Panc1 (cell line): ENCODE measurements around the gene ZNF8. TPM values are rescaled to one million over a fixed set of nuclear protein-coding genes. Genes with fewer than 3 reads are reported as not detected.

Experiments
- ATAC-seq: fragments of 200-7000 bp; cut with Tn5 transposase; 2 replicates; pipeline ENCODE4 v1.9.1; 2020; ENCODE audit warnings: mild to moderate bottlenecking, moderate library complexity
- BruUV-seq: library from RNA; stranded (reverse); fragments of 400-500 nt; replicated peaks from 2 replicates; lab custom pipeline; 2021; lab: Mats Ljungman, UMichigan
- CTCF ChIA-PET: fragments of 300-600 bp; sonication (Branson Sonifier 250); formaldehyde crosslinking; loops from one replicate; lab custom pipeline; 2022; ENCODE audit warnings: antibody characterized with exemption; lab: Charles Lee
- POLR2A ChIA-PET: fragments of 300-600 bp; sonication (Branson Sonifier 250); formaldehyde crosslinking; loops from one replicate; lab custom pipeline; 2022; ENCODE audit warnings: antibody characterized with exemption; lab: Charles Lee
- DNase-seq: peaks from one replicate; pipeline ENCODE4 v3.0.0-alpha.2; 2010; ENCODE audit warnings: low read depth, low spot score
- H3K27ac ChIP-seq: 2 replicates; pipeline ENCODE4 v1.5.1; 2011; ENCODE audit warnings: mild to moderate bottlenecking, low read length, inconsistent platforms
- H3K27me3 ChIP-seq: fragments of 200-500 bp; sonication (Bioruptor generic); 2 replicates; pipeline ENCODE4 v1.6.0; 2014; ENCODE audit warnings: low read length, inconsistent platforms; ENCODE audit not compliant: control insufficient read depth, insufficient read depth
- H3K36me3 ChIP-seq: fragments of 200-500 bp; sonication (Bioruptor generic); 2 replicates; pipeline ENCODE4 v1.5.1; 2014; ENCODE audit warnings: inconsistent platforms, mild to moderate bottlenecking, low read length, moderate library complexity; ENCODE audit not compliant: control insufficient read depth, insufficient read depth
- H3K4me1 ChIP-seq: 2 replicates; pipeline ENCODE4 v1.5.1; 2011; ENCODE audit warnings: inconsistent platforms, mild to moderate bottlenecking, low read length, moderate library complexity; ENCODE audit not compliant: control insufficient read depth, insufficient read depth
- H3K4me3 ChIP-seq, 2 experiments: 2 replicates each; pipeline ENCODE4 v1.5.1; 2011 to 2012; ENCODE audit warnings: low read depth in 2 of 2, low read length in 2 of 2, mild to moderate bottlenecking in 2 of 2, inconsistent platforms in 1 of 2, moderate library complexity in 1 of 2
- H3K9me3 ChIP-seq: fragments of 200-500 bp; sonication (Bioruptor generic); 2 replicates; pipeline ENCODE4 v1.5.1; 2014; ENCODE audit warnings: low read depth, mild to moderate bottlenecking, inconsistent platforms, low read length, moderate library complexity; ENCODE audit not compliant: control insufficient read depth, insufficient read depth
- CTCF ChIP-seq: fragments of 450-650 bp; IDR thresholded peaks from 2 replicates; pipeline ENCODE4 v1.5.1; 2017; ENCODE audit warnings: mild to moderate bottlenecking
- POLR2AphosphoS5 ChIP-seq: IDR thresholded peaks from 2 replicates; pipeline ENCODE4 v1.6.1; 2012; ENCODE audit warnings: mild to moderate bottlenecking, low read depth, low read length, moderate library complexity
- SIN3A ChIP-seq: IDR thresholded peaks from 2 replicates; pipeline ENCODE4 v1.6.1; 2012; ENCODE audit warnings: low read depth, mild to moderate bottlenecking, low read length, moderate library complexity, borderline replicate concordance; ENCODE audit not compliant: insufficient read depth
- TCF7L2 ChIP-seq: IDR thresholded peaks from 2 replicates; pipeline ENCODE4 v1.6.1; 2011; ENCODE audit warnings: mild to moderate bottlenecking, low read depth, low read length, inconsistent platforms
- in situ Hi-C: cut with HindIII; loops from 2 replicates; pipeline ENCODE4 v1.10.0; 2016; ENCODE audit warnings: low sequenced_read_pairs, low pct_unique_long_range_greater_than_20kb
- intact Hi-C: fragments of 100-400 bp; cut with micrococcal nuclease; formaldehyde crosslinking; loops from one replicate; pipeline ENCODE4 v1.10.0; 2022; ENCODE audit not compliant: unreplicated experiment
- total RNA-seq: library from RNA; stranded (reverse); gene quantifications from one replicate; pipeline ENCODE4 v1.2.1, GENCODE V29; 2021; ENCODE audit not compliant: unreplicated experiment
- TF ChIP-seq, protein P1 (sequence below), 2 experiments: IDR thresholded peaks; 2 replicates each; pipeline ENCODE4 v1.6.1; 2011 to 2012; ENCODE audit warnings: low read depth in 2 of 2, control low read depth in 1 of 2, low read length in 1 of 2, mild to moderate bottlenecking in 1 of 2, moderate library complexity in 1 of 2; ENCODE audit not compliant: insufficient read depth in 1 of 2

ZNF8 gene
- total RNA-seq, 1 experiment from 2014 or later, result 12.6 TPM

DNA sequence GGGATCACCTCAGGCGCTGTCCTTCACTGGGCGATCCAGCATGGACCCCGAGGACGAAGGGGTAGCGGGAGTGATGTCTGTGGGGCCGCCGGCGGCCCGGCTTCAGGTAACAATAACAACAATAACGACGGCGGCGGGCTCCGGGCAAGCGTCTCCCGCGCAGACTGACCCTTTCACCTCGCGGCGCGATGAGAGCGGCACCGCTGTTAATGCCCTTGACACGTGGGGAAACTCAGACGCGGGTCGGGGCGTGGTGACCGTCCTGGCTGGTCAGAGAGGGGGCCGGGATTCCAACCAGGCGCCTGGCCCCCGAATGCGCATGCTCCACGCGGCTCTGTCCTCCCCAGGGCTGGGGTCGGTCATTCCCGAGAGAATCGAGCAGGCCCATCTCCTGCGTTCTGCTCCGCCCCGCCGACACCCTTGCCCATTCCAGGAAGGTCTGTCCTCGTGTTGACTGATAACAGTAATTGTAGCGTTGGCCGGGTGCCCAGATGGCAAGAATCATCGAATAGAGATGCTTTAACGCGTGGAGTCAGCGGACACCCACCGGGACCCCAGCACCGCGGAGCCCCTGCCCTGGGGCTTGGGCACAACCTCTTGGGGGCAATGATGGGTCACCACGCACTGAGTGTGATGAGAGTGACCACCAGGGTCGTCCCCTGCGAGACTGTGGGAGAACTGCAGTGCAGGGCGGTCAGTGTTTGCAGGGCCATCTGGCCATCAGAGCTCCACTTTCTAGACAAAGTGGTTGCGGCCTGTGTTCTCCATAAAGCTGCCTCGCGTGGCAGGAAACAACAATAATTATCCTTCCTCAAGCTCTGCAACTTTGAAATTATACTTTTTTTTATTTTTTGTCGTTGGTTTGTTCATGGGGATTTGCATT lies 528 bp downstream of the ZNF8 start:
- DNase-seq (no peak), ATAC-seq (peak; percentile 73)
- POLR2A ChIA-PET, result interaction anchor here (0.6 kb wide), 3 partner anchors 8 to 888 kb away, joined by 3 to 8 read pairs (median 6); no protein-coding TSS in a partner anchor
- in situ Hi-C loops, result no loop called here
- intact Hi-C loops, result no loop called here
- peak overlapping the region; percentile 75 to 95 for H3K4me3 ChIP-seq
- no peaks in the 10 kb centered on the region for H3K27me3 ChIP-seq
- CTCF ChIA-PET, result interaction anchor here (0.8 kb wide), 1 partner anchor 265 kb away, joined by 10 read pairs; no protein-coding TSS in a partner anchor
- H3K36me3 ChIP-seq, result no peaks in the 10 kb centered on the region; the same call in 1 of the 2 replicates
- peaks cover 19% of the 10 kb centered on the region; the same call in 1 of the 2 replicates for H3K9me3 ChIP-seq
- H3K4me1 ChIP-seq, result peaks cover 17% of the 10 kb centered on the region
- BruUV-seq, result no TSS peak
- 0 out of 2 replicates have a peak, but pooled peaks have one; percentile 24 for TF ChIP-seq TCF7L2
- no peak for TF ChIP-seq CTCF
- TF ChIP-seq SIN3A, result peak; percentile 69; the same call in 1 of the 2 replicates
- TF ChIP-seq POLR2AphosphoS5, result no peak
- TF ChIP-seq, protein P1, sequence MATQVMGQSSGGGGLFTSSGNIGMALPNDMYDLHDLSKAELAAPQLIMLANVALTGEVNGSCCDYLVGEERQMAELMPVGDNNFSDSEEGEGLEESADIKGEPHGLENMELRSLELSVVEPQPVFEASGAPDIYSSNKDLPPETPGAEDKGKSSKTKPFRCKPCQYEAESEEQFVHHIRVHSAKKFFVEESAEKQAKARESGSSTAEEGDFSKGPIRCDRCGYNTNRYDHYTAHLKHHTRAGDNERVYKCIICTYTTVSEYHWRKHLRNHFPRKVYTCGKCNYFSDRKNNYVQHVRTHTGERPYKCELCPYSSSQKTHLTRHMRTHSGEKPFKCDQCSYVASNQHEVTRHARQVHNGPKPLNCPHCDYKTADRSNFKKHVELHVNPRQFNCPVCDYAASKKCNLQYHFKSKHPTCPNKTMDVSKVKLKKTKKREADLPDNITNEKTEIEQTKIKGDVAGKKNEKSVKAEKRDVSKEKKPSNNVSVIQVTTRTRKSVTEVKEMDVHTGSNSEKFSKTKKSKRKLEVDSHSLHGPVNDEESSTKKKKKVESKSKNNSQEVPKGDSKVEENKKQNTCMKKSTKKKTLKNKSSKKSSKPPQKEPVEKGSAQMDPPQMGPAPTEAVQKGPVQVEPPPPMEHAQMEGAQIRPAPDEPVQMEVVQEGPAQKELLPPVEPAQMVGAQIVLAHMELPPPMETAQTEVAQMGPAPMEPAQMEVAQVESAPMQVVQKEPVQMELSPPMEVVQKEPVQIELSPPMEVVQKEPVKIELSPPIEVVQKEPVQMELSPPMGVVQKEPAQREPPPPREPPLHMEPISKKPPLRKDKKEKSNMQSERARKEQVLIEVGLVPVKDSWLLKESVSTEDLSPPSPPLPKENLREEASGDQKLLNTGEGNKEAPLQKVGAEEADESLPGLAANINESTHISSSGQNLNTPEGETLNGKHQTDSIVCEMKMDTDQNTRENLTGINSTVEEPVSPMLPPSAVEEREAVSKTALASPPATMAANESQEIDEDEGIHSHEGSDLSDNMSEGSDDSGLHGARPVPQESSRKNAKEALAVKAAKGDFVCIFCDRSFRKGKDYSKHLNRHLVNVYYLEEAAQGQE (IDR thresholded peaks at IDR 0.05; ENCODE audit: insufficient read depth in 1 of 2, low read depth in 2 of 2, low read length in 1 of 2), result peak in 1 of 2 experiments; percentile 59; a peak in 1 of 4 replicates
- peak overlapping the region; percentile 86 for H3K27ac ChIP-seq

- peak overlapping the region; percentile 75 to 95 for H3K4me3 ChIP-seq
- TSS peak; percentile 75 for BruUV-seq
- ATAC-seq, result no peak
- H3K4me1 ChIP-seq, result peaks cover 14% of the 10 kb centered on the region
- TF ChIP-seq POLR2AphosphoS5 (no peak), TCF7L2 (no peak)
- ChIA-PET CTCF (no interaction called here), POLR2A (no interaction called here)
- intact Hi-C loops, result no loop called here
- in situ Hi-C loops, result no loop called here
- H3K27ac ChIP-seq, result peak overlapping the region; percentile 86
- H3K9me3 ChIP-seq, result peaks cover 14% of the 10 kb centered on the region; the same call in 1 of the 2 replicates
- no peak for DNase-seq
- H3K36me3 ChIP-seq, result no peaks in the 10 kb centered on the region; the same call in 1 of the 2 replicates
- H3K27me3 ChIP-seq, result no peaks in the 10 kb centered on the region
Measured at GRCh38 chr19:58279925-58280316, 1.2 kb downstream of the ZNF8 start.
